HCT116 (cell line): ENCODE data around the gene KCNG1. TPM values are rescaled to one million over a fixed set of nuclear protein-coding genes. Genes with fewer than 3 reads are reported as not detected.

Source experiments
- ATAC-seq: fragments of 200-7000 bp; cut with Tn5 transposase; 2 replicates; pipeline ENCODE4 v1.9.1; 2020; ENCODE audit warnings: mild to moderate bottlenecking, moderate library complexity
- BruUV-seq: library from RNA; stranded (reverse); fragments of 400-500 nt; replicated peaks from 2 replicates; lab custom pipeline; 2021; lab: Mats Ljungman, UMichigan
- CTCF ChIA-PET: fragments of 300-600 bp; sonication (Branson Sonifier 250); formaldehyde crosslinking; loops from one replicate; lab custom pipeline; 2021; ENCODE audit warnings: antibody characterized with exemption; lab: Charles Lee
- POLR2A ChIA-PET: fragments of 300-600, 350-600 bp; sonication (Branson Sonifier 250); formaldehyde crosslinking; loops from one replicate; lab custom pipeline; 2021; ENCODE audit warnings: antibody characterized with exemption; lab: Charles Lee
- RAD21 ChIA-PET, 2 experiments: fragments of 300-600 bp; sonication (Branson Sonifier 250); formaldehyde crosslinking; loops; one replicate each; lab custom pipeline; 2023; ENCODE audit warnings: low total read pairs in 2 of 2; ENCODE audit not compliant: uncharacterized antibody in 2 of 2, unreplicated experiment in 2 of 2, low non-redundant PET in 1 of 2; lab: Charles Lee
- DNase-seq: peaks from one replicate; pipeline ENCODE4 v3.0.0-alpha.2; 2010; ENCODE audit warnings: low read depth, low spot score
- H2AFZ ChIP-seq: fragments of 200-600 bp; shearing (Covaris generic), sonication (generic); 2 replicates; pipeline ENCODE4 v1.6.1; 2017; ENCODE audit warnings: low read depth, mixed run types, mixed read lengths, antibody characterized with exemption, low read length; ENCODE audit not compliant: poor library complexity, severe bottlenecking
- H3K27ac ChIP-seq: 2 replicates; pipeline ENCODE4 v1.5.1; 2012; ENCODE audit warnings: low read depth, low read length
- H3K27me3 ChIP-seq: fragments of 200-600 bp; sonication (generic); 2 replicates; pipeline ENCODE4 v1.6.1; 2016; ENCODE audit warnings: mixed run types, low read length, mixed read lengths; ENCODE audit not compliant: insufficient read depth
- H3K36me3 ChIP-seq, 2 experiments: fragments of 200-500 bp in 1 of 2; fragments of 200-600 bp in 1 of 2; sonication (Bioruptor generic) in 1 of 2; sonication (generic) in 1 of 2; 2 replicates each; pipeline versions ENCODE4 v1.5.1 to v1.6.1; 2014 to 2016; ENCODE audit warnings: low read length in 2 of 2, inconsistent platforms in 1 of 2, mixed read lengths in 1 of 2, mixed run types in 1 of 2; ENCODE audit not compliant: insufficient read depth in 2 of 2, control insufficient read depth in 1 of 2
- H3K4me1 ChIP-seq, 2 experiments: fragments of 200-600 bp in 1 of 2; sonication (generic) in 1 of 2; 2 replicates each; pipeline versions ENCODE4 v1.5.1 to v1.6.1; 2012 to 2017; ENCODE audit warnings: low read length in 2 of 2, inconsistent platforms in 1 of 2, mild to moderate bottlenecking in 1 of 2, mixed read lengths in 1 of 2, mixed run types in 1 of 2, moderate library complexity in 1 of 2; ENCODE audit not compliant: insufficient read depth in 2 of 2, control insufficient read depth in 1 of 2
- H3K4me2 ChIP-seq: fragments of 200-600 bp; sonication (generic); 2 replicates; pipeline ENCODE4 v1.6.1; 2017; ENCODE audit warnings: mixed run types, low read length, mixed read lengths
- H3K4me3 ChIP-seq, 2 experiments: fragments of 200-600 bp in 1 of 2; sonication (generic) in 1 of 2; replicated peaks in 1 of 2; 2 replicates each; pipeline ENCODE4 v1.5.1; 2011 to 2016; ENCODE audit warnings: low read length in 2 of 2, control low read depth in 1 of 2, low read depth in 1 of 2, mild to moderate bottlenecking in 1 of 2, mixed read lengths in 1 of 2, mixed run types in 1 of 2
- H3K79me2 ChIP-seq: fragments of 200-600 bp; sonication (generic); 2 replicates; pipeline ENCODE4 v1.6.1; 2017; ENCODE audit warnings: mild to moderate bottlenecking, mixed run types, low read length, moderate library complexity, mixed read lengths; ENCODE audit not compliant: insufficient read depth
- H3K9ac ChIP-seq: fragments of 200-600 bp; sonication (generic); 2 replicates; pipeline ENCODE4 v1.6.1; 2016; ENCODE audit warnings: low read length, mixed read lengths
- H3K9me2 ChIP-seq: fragments of 200-600 bp; sonication (generic), shearing (Covaris generic); 2 replicates; pipeline ENCODE4 v1.6.1; 2017; ENCODE audit warnings: mixed run types, mild to moderate bottlenecking, moderate library complexity; ENCODE audit not compliant: insufficient read depth
- H3K9me3 ChIP-seq, 2 experiments: fragments of 200-500 bp in 1 of 2; fragments of 200-600 bp in 1 of 2; sonication (Bioruptor generic) in 1 of 2; sonication (generic) in 1 of 2; 2 replicates each; pipeline ENCODE4 v1.6.1; 2014 to 2017; ENCODE audit warnings: low read length in 2 of 2, mixed read lengths in 2 of 2, inconsistent platforms in 1 of 2, low read depth in 1 of 2, mild to moderate bottlenecking in 1 of 2, mixed run types in 1 of 2, moderate library complexity in 1 of 2; ENCODE audit not compliant: control insufficient read depth in 1 of 2, insufficient read depth in 1 of 2
- H4K20me1 ChIP-seq: fragments of 200-600 bp; sonication (generic), shearing (Covaris generic); 2 replicates; pipeline ENCODE4 v1.6.1; 2017; ENCODE audit warnings: mixed run types, mild to moderate bottlenecking, moderate library complexity; ENCODE audit not compliant: insufficient read depth
- EGR1 ChIP-seq: IDR thresholded peaks from 2 replicates; pipeline ENCODE4 v1.6.1; 2012; ENCODE audit warnings: low read depth
- EZH2 ChIP-seq: fragments of 200-600 bp; sonication (generic); IDR thresholded peaks from 2 replicates; pipeline ENCODE4 v1.6.1; 2017; ENCODE audit warnings: antibody characterized with exemption, mixed run types
- JUND ChIP-seq: IDR thresholded peaks from 2 replicates; pipeline ENCODE4 v1.6.1; 2012
- POLR2AphosphoS5 ChIP-seq: IDR thresholded peaks from 2 replicates; pipeline ENCODE4 v1.6.1; 2011; ENCODE audit warnings: mild to moderate bottlenecking, low read depth, low read length, moderate library complexity
- SP1 ChIP-seq: IDR thresholded peaks from 2 replicates; pipeline ENCODE4 v1.6.1; 2012; ENCODE audit warnings: low read depth
- intact Hi-C: fragments of 100-400 bp; cut with micrococcal nuclease; formaldehyde crosslinking; loops from 2 replicates; pipeline ENCODE4 v1.10.0; 2022
- total RNA-seq: library from RNA; stranded (reverse); gene quantifications from one replicate; pipeline ENCODE4 v1.2.1, GENCODE V29; 2021; ENCODE audit not compliant: unreplicated experiment
- TF ChIP-seq, protein P1 (sequence below): IDR thresholded peaks from 2 replicates; pipeline ENCODE4 v1.6.1; 2012; ENCODE audit warnings: low read depth

Gene KCNG1
- total RNA-seq, 1 experiment from 2014 or later = 54.6 TPM

DNA sequence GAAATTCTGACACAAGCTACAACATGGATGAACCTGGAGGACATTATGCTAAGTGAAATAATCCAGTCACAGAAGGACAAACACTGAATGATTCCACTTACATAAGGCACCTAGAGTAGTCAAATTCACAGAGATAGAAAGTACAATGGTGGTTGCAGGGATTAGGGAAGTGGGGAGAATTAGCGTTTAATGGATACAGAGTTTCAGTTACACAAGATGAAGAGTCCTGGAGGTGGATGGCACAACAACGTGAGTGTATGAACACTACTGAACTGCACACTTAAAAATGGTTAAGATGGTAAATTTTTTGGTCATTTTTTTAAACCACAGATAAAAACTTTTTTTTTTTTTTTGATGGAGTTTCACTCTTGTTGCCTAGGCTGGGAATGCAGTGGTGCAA is 39.6 kb downstream of the KCNG1 start:
- no peak for TF ChIP-seq POLR2AphosphoS5
- TF ChIP-seq EZH2 = no peak
- TF ChIP-seq SP1 = no peak
- no peak for TF ChIP-seq JUND
- TF ChIP-seq, protein P1, sequence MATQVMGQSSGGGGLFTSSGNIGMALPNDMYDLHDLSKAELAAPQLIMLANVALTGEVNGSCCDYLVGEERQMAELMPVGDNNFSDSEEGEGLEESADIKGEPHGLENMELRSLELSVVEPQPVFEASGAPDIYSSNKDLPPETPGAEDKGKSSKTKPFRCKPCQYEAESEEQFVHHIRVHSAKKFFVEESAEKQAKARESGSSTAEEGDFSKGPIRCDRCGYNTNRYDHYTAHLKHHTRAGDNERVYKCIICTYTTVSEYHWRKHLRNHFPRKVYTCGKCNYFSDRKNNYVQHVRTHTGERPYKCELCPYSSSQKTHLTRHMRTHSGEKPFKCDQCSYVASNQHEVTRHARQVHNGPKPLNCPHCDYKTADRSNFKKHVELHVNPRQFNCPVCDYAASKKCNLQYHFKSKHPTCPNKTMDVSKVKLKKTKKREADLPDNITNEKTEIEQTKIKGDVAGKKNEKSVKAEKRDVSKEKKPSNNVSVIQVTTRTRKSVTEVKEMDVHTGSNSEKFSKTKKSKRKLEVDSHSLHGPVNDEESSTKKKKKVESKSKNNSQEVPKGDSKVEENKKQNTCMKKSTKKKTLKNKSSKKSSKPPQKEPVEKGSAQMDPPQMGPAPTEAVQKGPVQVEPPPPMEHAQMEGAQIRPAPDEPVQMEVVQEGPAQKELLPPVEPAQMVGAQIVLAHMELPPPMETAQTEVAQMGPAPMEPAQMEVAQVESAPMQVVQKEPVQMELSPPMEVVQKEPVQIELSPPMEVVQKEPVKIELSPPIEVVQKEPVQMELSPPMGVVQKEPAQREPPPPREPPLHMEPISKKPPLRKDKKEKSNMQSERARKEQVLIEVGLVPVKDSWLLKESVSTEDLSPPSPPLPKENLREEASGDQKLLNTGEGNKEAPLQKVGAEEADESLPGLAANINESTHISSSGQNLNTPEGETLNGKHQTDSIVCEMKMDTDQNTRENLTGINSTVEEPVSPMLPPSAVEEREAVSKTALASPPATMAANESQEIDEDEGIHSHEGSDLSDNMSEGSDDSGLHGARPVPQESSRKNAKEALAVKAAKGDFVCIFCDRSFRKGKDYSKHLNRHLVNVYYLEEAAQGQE = no peak
- no peak for TF ChIP-seq EGR1
- TF ChIP-seq, all 23 proteins: peak for 0
- no peak for ATAC-seq
- intact Hi-C loops = loop anchor here (10.0 kb wide), 1 partner anchor 611 kb away; no protein-coding TSS in a partner anchor
- no TSS peak for BruUV-seq
- Histone ChIP-seq H3K9me3 (no peaks in the 10 kb centered on the region), H3K9me2 (no peaks in the 10 kb centered on the region), H3K27me3 (no peaks in the 10 kb centered on the region), H3K9ac (no peak overlapping the region), H3K4me2 (no peak overlapping the region), H3K36me3 (no peaks in the 10 kb centered on the region), H3K4me1 (peaks cover 0 to 22% of the 10 kb centered on the region in 2 experiments; a peak in 2 of 4 replicates), H3K27ac (no peak overlapping the region), H4K20me1 (no peaks in the 10 kb centered on the region), H2AFZ (no peak overlapping the region), H3K79me2 (no peaks in the 10 kb centered on the region), H3K4me3 (no peak overlapping the region)
- ChIA-PET RAD21 (no interaction called here), CTCF (interaction anchor here (1.4 to 3.7 kb wide), 2 partner anchors 10 to 189 kb away, joined by 3 to 38 read pairs; partner anchors contain the start of gene BCAS4), POLR2A (no interaction called here)
- no peak for DNase-seq
